Neural progenitor cell (in vitro differentiated cells): Measurements from ENCODE around the gene IQSEC1.

Experiments
- CTCF ChIP-seq: fragments of 200-600 bp; sonication (generic); IDR thresholded peaks from 2 replicates; pipeline ENCODE4 v1.5.1; 2017; ENCODE audit warnings: antibody characterized with exemption, mild to moderate bottlenecking
- EZH2 ChIP-seq: fragments of 200-600 bp; sonication (generic); IDR thresholded peaks from 2 replicates; pipeline ENCODE4 v1.6.1; 2017; ENCODE audit warnings: antibody characterized with exemption, mild to moderate bottlenecking, moderate library complexity
- EZH2phosphoT487 ChIP-seq: fragments of 200-600 bp; sonication (generic); IDR thresholded peaks from 2 replicates; pipeline ENCODE4 v1.6.1; 2017; ENCODE audit warnings: antibody characterized with exemption

DNA sequence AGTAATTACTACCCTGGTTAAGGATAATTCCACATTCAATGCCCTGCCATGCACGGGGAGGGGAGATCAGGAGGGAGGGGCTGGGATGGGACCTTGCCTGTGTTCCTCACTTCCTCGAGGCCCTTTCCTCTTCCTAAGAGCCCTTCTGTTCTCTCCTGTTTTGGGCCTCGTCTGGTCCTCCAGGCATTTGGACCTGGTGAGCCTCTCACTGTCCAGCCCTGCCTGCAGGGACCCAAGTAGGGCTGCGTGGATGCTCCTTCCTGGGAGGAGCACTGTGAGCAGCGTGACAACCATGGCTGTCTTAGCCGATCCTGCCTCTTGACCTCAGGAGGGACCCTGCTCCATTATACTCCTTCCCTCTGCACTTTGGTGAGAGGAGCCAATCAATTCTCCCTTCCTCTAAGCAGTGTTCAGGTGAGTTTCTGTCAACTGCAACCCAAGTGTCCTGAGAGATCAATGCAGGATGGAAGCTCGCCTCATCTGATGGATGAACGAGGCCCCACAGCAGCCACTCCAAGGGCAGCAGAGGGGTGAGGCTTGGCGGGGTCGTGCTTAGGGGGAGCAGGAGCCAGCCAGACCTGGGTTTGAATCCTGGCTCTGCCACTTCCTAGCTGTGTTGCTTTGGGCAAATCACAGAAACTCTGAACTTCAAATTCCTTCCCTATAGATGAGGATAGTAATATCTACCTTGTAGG is 92.5 kb downstream of the IQSEC1 start:
- no peak for TF ChIP-seq EZH2phosphoT487
- no peak for TF ChIP-seq CTCF
- TF ChIP-seq EZH2 = no peak
